GM18507 (cell line): ENCODE measurements around the gene KBTBD13.
"Not testable (repeated sequence)": the region's sequence is repeated elsewhere in the genome, so short reads cannot be mapped to it uniquely, and the experiment has no call there.

Experiments used
- DNase-seq: peaks from one replicate; pipeline ENCODE4 v3.0.0; 2011; ENCODE audit warnings: low read depth; ENCODE audit not compliant: insufficient read length; ENCODE audit errors: extremely low spot score
- FAIRE-seq: peaks from 2 replicates; lab custom pipeline; 2011; peaks lifted over from hg19 to GRCh38; lab: Jason Lieb, UNC

Gene KBTBD13

GRCh38 chr15:65085207-65085753 lies 8.7 kb downstream of the KBTBD13 start:
- no peak for DNase-seq

DNA sequence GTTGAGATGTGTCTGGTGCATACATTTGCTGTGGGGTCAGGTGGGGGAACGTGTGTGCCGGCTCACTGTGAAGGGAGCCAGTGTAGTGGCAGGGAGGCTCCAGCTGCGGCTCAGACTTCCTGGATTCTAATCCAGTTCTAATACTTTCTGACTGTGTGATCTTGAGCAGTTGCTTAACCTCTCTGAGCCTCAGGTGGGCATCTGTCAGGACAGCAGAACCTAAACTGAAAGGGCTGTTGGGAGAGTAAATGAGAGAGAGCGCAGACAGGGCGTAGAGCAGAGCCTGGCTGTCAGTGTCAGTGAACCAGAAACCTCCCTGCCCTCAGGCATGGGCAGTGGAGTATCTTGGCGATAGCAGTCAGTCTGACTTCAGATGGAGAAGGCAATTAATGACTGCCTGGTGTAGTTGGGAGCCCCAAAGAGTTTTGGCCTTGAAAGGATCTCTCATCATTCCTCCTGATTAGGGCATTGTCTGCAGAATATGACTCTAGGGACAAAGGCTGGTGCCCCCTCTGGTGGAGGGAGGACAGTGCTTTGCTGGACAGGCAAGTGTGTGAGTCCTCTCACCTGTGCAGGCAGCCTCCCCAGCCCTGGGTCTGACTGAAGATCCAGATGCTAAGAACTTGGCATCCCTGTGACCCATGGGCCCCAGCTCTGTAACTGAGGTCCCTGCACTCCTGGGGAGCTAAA lies 9.6 kb downstream of the KBTBD13 start:
- FAIRE-seq (no peak), DNase-seq (no peak)

More at GRCh38 chr15:65085207-65085753, 8.7 kb downstream of the KBTBD13 start:
- FAIRE-seq: no peak

GRCh38 chr15:65086680-65087111 lies 10.2 kb downstream of the KBTBD13 start:
- no peak for FAIRE-seq
- no peak for DNase-seq

- DNase-seq (no peak), FAIRE-seq (no peak)
Measured at GRCh38 chr15:65087411-65087810, 10.9 kb downstream of the KBTBD13 start.

DNA sequence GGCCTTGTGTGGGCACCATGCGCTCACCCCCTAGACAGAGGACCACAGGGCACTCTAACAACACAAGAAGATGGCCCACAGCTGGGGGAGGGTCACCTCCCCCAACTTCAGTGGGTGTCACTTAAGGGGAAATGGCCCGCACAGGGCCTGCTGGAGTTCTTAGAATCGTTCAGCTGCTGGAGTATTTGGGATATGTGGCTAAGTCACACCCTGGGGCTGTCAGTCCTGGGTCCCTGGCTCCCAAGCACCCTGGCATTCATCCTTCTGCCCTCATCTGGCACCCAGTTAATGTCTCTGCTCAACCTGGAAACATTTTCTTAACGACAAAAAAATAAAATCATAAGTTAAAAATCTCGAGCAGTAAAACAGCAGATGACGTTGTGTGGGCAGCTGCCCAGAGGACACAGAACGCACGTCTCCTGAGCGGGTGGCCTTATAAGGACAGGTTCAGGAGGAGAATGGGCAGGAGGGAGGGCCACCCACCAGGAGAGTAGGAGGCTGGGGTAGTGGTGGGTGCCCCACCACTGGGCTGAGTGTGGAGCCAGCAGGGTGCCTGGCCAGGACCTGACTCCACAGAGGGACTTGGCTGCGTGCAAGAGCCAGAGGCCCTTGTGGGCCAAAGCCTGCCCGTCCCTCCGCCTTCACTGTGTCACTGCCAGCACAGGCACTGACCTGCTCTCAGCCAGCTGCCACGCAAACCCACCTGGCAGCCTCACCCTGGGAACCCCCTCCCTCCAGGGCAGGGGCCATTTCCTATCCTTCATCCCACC lies 11.5 kb downstream of the KBTBD13 start:
- DNase-seq (no peak), FAIRE-seq (no peak)

GRCh38 chr15:65088643-65089021 lies 12.1 kb downstream of the KBTBD13 start:
- FAIRE-seq: no peak

DNA sequence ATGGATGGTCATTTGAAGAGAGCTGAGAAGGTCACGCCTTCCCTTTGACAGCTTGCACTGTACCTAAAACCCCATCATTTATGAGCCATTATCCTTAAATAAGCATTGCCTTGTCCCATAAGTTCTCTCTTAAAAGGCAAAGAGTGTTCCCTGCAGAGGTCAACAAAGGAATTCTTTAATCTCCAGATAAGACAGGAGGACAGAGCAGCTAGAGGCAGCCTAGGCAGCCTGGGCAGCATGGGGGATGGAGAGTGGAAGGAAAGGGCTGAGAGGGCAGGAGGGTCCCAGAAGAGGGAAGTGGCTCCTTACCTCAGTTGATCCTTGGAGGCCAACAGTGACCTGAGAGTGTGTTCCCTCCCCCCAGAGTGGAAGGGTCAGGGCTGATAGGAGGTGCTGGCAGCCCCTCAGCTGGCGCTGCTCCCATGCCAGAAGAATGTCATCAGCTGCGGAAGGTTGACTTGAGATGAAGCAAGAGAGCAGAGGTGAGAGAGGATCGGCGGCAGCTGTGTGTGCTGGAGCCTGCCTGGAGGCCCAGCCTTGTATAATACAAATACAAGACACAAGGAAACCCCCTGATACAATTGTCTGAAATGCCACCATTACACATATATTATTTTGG lies 12.8 kb downstream of the KBTBD13 start:
- DNase-seq: no peak
- no peak for FAIRE-seq

More at GRCh38 chr15:65088643-65089021, 12.1 kb downstream of the KBTBD13 start:
- DNase-seq: no peak

GRCh38 chr15:65091946-65092770 lies 15.6 kb downstream of the KBTBD13 start:
- DNase-seq: no peak
- no peak for FAIRE-seq

DNA sequence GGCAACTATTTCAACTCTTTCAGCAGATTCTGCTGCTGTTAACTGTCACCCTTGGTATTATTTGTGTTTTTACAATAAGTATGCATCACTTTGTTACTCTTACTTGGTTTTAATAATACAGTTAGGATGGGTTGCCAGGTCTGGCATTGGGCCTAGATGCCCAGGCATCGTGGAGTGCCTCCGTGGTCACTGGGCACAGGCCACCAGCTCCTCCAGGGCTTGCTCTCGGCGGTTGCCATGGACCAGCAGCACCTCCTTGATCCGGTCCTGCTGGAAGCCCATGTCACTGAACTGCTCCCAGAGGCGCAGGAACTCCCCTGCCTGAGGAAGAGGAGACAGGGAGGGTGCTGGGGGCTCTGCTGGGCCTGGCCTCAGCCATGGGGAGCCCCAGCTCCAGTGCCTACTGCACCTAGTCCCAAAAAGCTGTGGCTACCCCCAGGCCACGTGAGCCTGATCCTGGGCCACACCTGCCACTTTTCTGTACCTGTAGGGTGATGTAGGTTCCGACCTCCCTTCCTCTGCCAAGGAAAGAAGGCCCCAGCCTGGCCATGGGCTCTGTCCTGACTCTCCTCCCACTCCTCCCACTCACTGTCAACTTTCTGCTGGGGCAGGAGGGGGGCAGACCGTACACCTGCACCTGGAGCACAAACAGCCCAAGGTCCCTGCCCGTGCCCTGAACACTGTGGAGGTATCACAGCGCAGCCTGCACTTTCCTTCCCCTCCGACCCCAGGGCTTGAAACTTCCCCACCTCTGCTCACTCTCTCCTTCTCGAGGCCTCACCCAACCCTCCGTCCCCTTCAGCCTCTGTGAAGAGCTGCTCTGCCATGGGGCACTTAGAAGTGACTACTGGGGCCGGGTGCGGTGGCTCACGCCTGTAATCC lies 16.6 kb downstream of the KBTBD13 start:
- DNase-seq (no peak), FAIRE-seq (no peak)

GRCh38 chr15:65093793-65094170 lies 17.2 kb downstream of the KBTBD13 start:
- not testable (repeated sequence) for DNase-seq, FAIRE-seq

DNA sequence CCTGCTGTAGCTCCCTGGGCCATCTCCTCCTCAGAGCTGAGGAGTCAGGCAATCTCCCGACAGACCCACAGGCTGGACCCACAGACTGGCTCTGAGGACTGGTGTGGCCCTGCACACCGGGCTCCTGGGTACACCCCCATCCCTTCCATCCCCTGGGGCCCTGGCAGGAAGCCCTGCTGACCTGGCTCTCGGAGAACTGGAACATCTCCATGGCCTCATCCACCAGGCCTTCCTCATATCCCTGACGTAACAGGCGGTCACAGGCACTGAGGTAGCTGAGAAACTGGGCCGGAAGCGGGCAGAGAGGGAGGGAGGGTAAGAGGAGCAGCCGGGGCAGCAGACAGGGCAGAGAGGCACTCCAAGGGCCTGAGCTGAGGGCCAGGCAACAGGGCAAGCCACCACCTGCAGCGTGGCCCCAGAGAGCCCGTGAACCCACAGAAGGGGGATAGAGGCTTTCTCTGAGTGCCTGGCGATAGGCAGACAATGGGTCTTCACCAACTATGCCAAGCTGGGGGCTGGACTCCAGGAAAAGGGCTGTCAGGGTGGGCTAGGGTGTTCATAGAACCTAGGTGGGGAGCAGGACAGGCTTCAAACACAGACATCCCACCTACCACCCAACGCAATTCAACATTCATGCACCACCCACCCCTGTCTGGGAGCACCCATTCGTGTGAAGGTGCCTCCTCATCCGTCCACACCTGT lies 17.9 kb downstream of the KBTBD13 start:
- DNase-seq (no peak), FAIRE-seq (no peak)

- DNase-seq (no peak), FAIRE-seq (no peak)
Measured at GRCh38 chr15:65095011-65095746, 18.6 kb downstream of the KBTBD13 start.

- no peak for FAIRE-seq
Measured at GRCh38 chr15:65095747-65096104, 19.2 kb downstream of the KBTBD13 start.

GRCh38 chr15:65096481-65097385 lies 20.2 kb downstream of the KBTBD13 start:
- DNase-seq (no peak), FAIRE-seq (no peak)

More at GRCh38 chr15:65095747-65096104, 19.2 kb downstream of the KBTBD13 start:
- DNase-seq: no peak

DNA sequence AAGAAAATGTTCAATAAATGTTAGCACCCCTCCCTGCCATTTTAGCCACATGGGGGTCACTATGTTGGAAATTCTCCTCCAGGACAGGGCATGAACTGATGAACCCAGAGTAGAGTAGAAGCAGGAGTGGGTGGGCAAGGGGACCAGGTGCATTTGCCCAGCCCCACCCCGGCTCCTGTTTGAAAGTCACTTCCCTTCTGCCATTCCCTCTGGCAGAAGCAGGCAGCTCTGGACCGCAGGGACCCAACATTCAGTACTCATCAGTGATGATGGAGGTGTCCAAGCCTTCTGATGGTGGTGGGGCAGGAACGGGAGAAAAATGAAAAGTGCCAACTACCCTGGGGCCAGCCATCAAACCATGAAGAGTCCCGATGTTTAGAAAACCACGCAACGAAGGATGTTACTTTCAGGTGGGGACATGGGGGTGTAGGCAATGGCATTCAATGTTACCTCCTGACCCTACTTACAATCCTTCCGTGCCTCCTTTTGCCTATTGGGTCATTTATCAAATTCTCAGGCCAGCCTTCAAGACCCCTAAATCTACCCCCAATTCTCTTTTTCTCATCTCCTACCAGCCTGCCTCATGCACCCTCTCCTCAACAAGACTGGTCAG lies 21.2 kb downstream of the KBTBD13 start:
- DNase-seq: no peak
- no peak for FAIRE-seq

GRCh38 chr15:65099336-65099735 lies 22.8 kb downstream of the KBTBD13 start:
- DNase-seq (no peak), FAIRE-seq (no peak)
